Measurements from ENCODE around the gene KHDC3L. TPM values are rescaled to one million over a fixed set of nuclear protein-coding genes. Genes with fewer than 3 reads are reported as not detected.

KHDC3L gene
- total and polyA plus RNA-seq, 2 of the 4 experiments (the other 2 are of a cell fraction), result not detected

GRCh38 chr6:73325656-73326055 lies 36.8 kb upstream of the KHDC3L start:
- Histone ChIP-seq H3K23ac (ENCODE audit: low read depth, low read length) (no peak overlapping the region), H2BK20ac (ENCODE audit: low read depth, low read length) (no peak overlapping the region), H3K9me1 (ENCODE audit: insufficient read depth, low read length) (no peaks in the 10 kb centered on the region; the same call in 1 of the 2 replicates), H3K4me1 (ENCODE audit: control insufficient read depth, insufficient read depth, low read length) (no peaks in the 10 kb centered on the region), H3K56ac (ENCODE audit: extremely low read depth, insufficient read depth, low read length) (no peak overlapping the region), H3K4me3 (ENCODE audit: insufficient read depth, low read depth, low read length) (no peak overlapping the region), H3K14ac (replicated peaks; ENCODE audit: low read depth, low read length) (no peak overlapping the region), H3K36me3 (ENCODE audit: control insufficient read depth, insufficient read depth, low read length) (no peaks in the 10 kb centered on the region), H2AK9ac (replicated peaks; ENCODE audit: low read depth, low read length, poor library complexity) (no peak overlapping the region), H4K8ac (ENCODE audit: low read depth in 2 of 2, low read length in 2 of 2) (no peak overlapping the region), H3K27me3 (ENCODE audit: control insufficient read depth, insufficient read depth, low read length) (0 out of 2 replicates have a peak, but pooled peaks cover 3% of the 10 kb centered on the region), H2AK5ac (ENCODE audit: low read depth, low read length) (no peak overlapping the region), H3K18ac (ENCODE audit: low read depth, low read length) (no peak overlapping the region), H3K4ac (ENCODE audit: low read depth, low read length) (no peak overlapping the region), H4K91ac (ENCODE audit: insufficient read depth, low read depth, low read length) (no peak overlapping the region), H2BK120ac (ENCODE audit: low read depth, low read length) (no peak overlapping the region), H3K9me3 (ENCODE audit: control insufficient read depth, insufficient read depth, low read length) (no peaks in the 10 kb centered on the region), H3K9ac (ENCODE audit: low read depth, low read length) (no peak overlapping the region), H4K20me1 (ENCODE audit: insufficient read depth, low read length) (no peaks in the 10 kb centered on the region), H2BK15ac (ENCODE audit: low read depth, low read length) (no peak overlapping the region), H2AFZ (replicated peaks; ENCODE audit: low read length, poor library complexity) (no peak overlapping the region), H3K27ac (ENCODE audit: insufficient read depth, low read length) (no peak overlapping the region), H4K5ac (ENCODE audit: low read depth, low read length) (no peak overlapping the region), H3K79me1 (ENCODE audit: low read depth in 1 of 2, low read length in 2 of 2) (no peaks in the 10 kb centered on the region), H2BK5ac (ENCODE audit: low read depth, low read length, poor library complexity, severe bottlenecking) (no peak overlapping the region), H3K4me2 (ENCODE audit: low read depth, low read length) (no peak overlapping the region)
- TF ChIP-seq NFE2L2 (IDR thresholded peaks at IDR 0.05; ENCODE audit: low read depth, low read length), result no peak
- TF ChIP-seq MAZ (IDR thresholded peaks at IDR 0.05; ENCODE audit: borderline replicate concordance, low read depth, low read length), result no peak
- BruUV-seq (replicated peaks), result no TSS peak
- DNase-seq (no peak), ATAC-seq (ENCODE audit: low read depth) (no peak)
- dilution Hi-C loops (cut with HindIII; ENCODE audit: low sequenced_read_pairs, unreplicated experiment) (no loop called here), intact Hi-C loops (cut with micrococcal nuclease) (loop anchor here (1.0 to 5.0 kb wide), 4 partner anchors 40 to 913 kb away; no protein-coding TSS in a partner anchor), in situ Hi-C loops (cut with MboI; ENCODE audit: low sequenced_read_pairs) (loop anchor here (25.0 kb wide), 1 partner anchor 913 kb away; no protein-coding TSS in a partner anchor)
- WGBS, 2 experiments (ENCODE audit: extremely low coverage in 2 of 2, insufficient read length in 1 of 2), result no CpG with 5 or more reads among the region's 3 CpGs
- POLR2A ChIA-PET (ENCODE audit: unreplicated experiment), result no interaction called here
- CTCF ChIA-PET, result interaction anchor here (1.3 to 1.9 kb wide), 2 partner anchors 10 to 40 kb away, joined by 3 to 7 read pairs; no protein-coding TSS in a partner anchor
